ENCODE results near the gene SPRED2.

- TF ChIP-seq POLR2AphosphoS5 (IDR thresholded peaks at IDR 0.05) = no peak
- no peak for TF ChIP-seq CTCF (IDR thresholded peaks at IDR 0.05)
- no peak for TF ChIP-seq POLR2A (IDR thresholded peaks at IDR 0.05)
- no peak for TF ChIP-seq EP300 (IDR thresholded peaks at IDR 0.05)
Observed at GRCh38 chr2:65282477-65283053, 149.8 kb downstream of the SPRED2 start.

Data from stomach (tissue), 4 donors.